Endodermal cell (in vitro differentiated cells): Measurements from ENCODE around the gene PTPN9. TPM values are rescaled to one million over a fixed set of nuclear protein-coding genes. Genes with fewer than 3 reads are reported as not detected.
"Not testable (repeated sequence)": the region's sequence is repeated elsewhere in the genome, so short reads cannot be mapped to it uniquely, and the experiment has no call there.

Experiments used
- DNase-seq: peaks from one replicate; pipeline ENCODE4 v3.0.0-alpha.2; 2017
- H3K27ac ChIP-seq: 2 replicates; pipeline ENCODE4 v1.5.1; 2013; ENCODE audit warnings: mild to moderate bottlenecking, low read depth, low read length, moderate library complexity
- H3K27me3 ChIP-seq: 2 replicates; pipeline ENCODE4 v1.6.1; 2013; ENCODE audit warnings: mild to moderate bottlenecking, low read length, moderate library complexity; ENCODE audit not compliant: insufficient read depth, control insufficient read depth, poor library complexity, severe bottlenecking
- H3K36me3 ChIP-seq: 2 replicates; pipeline ENCODE4 v1.7.0; 2013; ENCODE audit warnings: mild to moderate bottlenecking, low read length, moderate library complexity; ENCODE audit not compliant: control insufficient read depth, insufficient read depth
- H3K4me1 ChIP-seq: one replicate; pipeline ENCODE4 v1.7.0; 2013; ENCODE audit warnings: low read length; ENCODE audit not compliant: control insufficient read depth, insufficient read depth
- H3K4me3 ChIP-seq: 2 replicates; pipeline ENCODE4 v1.5.1; 2013; ENCODE audit warnings: mild to moderate bottlenecking, low read length, moderate library complexity
- H3K9ac ChIP-seq: 2 replicates; pipeline ENCODE4 v1.6.1; 2013; ENCODE audit warnings: mild to moderate bottlenecking, low read length, moderate library complexity; ENCODE audit not compliant: poor library complexity, severe bottlenecking; ENCODE audit errors: extremely low read depth
- H3K9me3 ChIP-seq: 2 replicates; pipeline ENCODE4 v1.6.1; 2013; ENCODE audit warnings: mild to moderate bottlenecking, low read length, moderate library complexity; ENCODE audit not compliant: control insufficient read depth
- H3K27ac Mint-ChIP-seq: 2 replicates; pipeline ENCODE4 v1.8.0; 2020; ENCODE audit warnings: mixed read lengths
- H3K27me3 Mint-ChIP-seq: 2 replicates; pipeline ENCODE4 v1.8.0; 2021; ENCODE audit warnings: mild to moderate bottlenecking, mixed read lengths; ENCODE audit not compliant: insufficient read depth
- H3K36me3 Mint-ChIP-seq: 2 replicates; pipeline ENCODE4 v1.8.0; 2020; ENCODE audit warnings: low read depth, mixed read lengths
- H3K4me1 Mint-ChIP-seq: 2 replicates; pipeline ENCODE4 v1.8.0; 2020; ENCODE audit warnings: mixed read lengths
- H3K4me3 Mint-ChIP-seq: 2 replicates; pipeline ENCODE4 v1.8.0; 2020; ENCODE audit warnings: mild to moderate bottlenecking, moderate library complexity, mixed read lengths
- H3K9me3 Mint-ChIP-seq: 2 replicates; pipeline ENCODE4 v1.8.0; 2020; ENCODE audit warnings: mild to moderate bottlenecking, mixed read lengths
- CTCF ChIP-seq: fragments of 200-600 bp; sonication (generic); conservative IDR thresholded peaks from 2 replicates; pipeline ENCODE4 v1.5.0; 2021; ENCODE audit warnings: antibody characterized with exemption, mild to moderate bottlenecking
- WGBS, 2 experiments: methylation state at CpG; one replicate each; pipeline versions ENCODE4 v1.1.5 to v1.1.7; 2013; ENCODE audit warnings: missing lambda C conversion rate in 2 of 2, mixed read lengths in 1 of 2; ENCODE audit not compliant: insufficient coverage in 1 of 2, insufficient read length in 1 of 2; 5-methylcytosine and 5-hydroxymethylcytosine counted together
- total RNA-seq, 2 donors: library from RNA; stranded (reverse); fragmentation: NEBNext Ultra II Directional in 1 of 2; extraction: Animal tissue kit (Norgen Biotek cat#: 25700) in 1 of 2; gene quantifications; 2 replicates in 1 of 2; 3 replicates in 1 of 2; pipeline ENCODE4 v1.2.1, GENCODE V29; 2021

The PTPN9 gene
- total RNA-seq, 2 donors from 2014 or later = 49.1 to 53.5 TPM

DNA sequence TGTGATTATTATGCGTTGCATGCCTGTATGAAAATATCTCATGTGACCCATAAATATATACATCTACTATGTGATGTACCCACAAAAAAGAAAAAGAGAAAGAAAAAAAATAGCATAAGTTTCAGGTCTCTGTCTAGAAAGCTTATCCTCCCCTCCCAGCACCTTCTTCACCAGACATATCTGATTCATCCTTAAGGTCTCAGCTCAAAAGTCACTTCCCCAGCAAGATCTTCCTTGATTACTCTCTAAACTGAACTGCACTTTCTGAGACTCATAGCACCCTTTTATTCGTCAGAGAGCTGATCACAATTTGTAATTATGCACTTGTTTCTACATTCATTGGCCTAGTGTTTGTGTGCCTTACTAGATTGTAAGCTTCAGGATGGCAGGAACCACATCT, 11.1 kb upstream of the PTPN9 start:
- Histone ChIP-seq H3K4me1 (peaks cover 6% of the 10 kb centered on the region), H3K27me3 (no peaks in the 10 kb centered on the region), H3K4me3 (no peak overlapping the region), H3K27ac (no peak overlapping the region), H3K9me3 (no peaks in the 10 kb centered on the region), H3K36me3 (peaks cover 6% of the 10 kb centered on the region), H3K9ac (no peak overlapping the region)
- peaks cover 28% of the 10 kb centered on the region for H3K36me3 Mint-ChIP-seq
- no peaks in the 10 kb centered on the region for H3K27me3 Mint-ChIP-seq
- peaks cover 7% of the 10 kb centered on the region for H3K4me1 Mint-ChIP-seq
- no peak overlapping the region for H3K27ac Mint-ChIP-seq
- no peak for DNase-seq
- WGBS, 2 experiments = 87 to 100% methylated on average over 1 to 2 of the region's 2 CpGs
- peaks cover 3% of the 10 kb centered on the region for H3K9me3 Mint-ChIP-seq
- no peak overlapping the region for H3K4me3 Mint-ChIP-seq
- TF ChIP-seq CTCF = no peak

DNA sequence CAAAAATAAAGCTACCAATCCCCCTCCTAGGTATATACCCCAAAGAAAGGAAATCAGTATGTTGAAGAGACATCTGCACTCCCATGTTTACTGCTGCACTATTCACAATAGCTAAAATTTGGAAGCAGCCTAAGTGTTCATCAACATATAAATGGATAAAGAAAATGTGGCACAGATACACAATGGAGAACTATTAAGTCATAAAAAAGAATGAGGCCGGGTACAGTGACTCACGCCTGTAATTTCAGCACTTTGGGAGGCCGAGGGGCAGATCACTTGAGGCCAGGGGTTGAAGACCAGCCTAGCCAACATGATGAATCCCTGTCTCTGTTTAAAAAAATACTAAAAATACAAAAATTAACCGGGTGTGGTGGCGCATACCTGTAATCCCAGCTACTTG, 10.0 kb upstream of the PTPN9 start:
- no peak overlapping the region for H3K4me3 ChIP-seq
- no peaks in the 10 kb centered on the region for H3K36me3 ChIP-seq
- peaks cover 8% of the 10 kb centered on the region for H3K4me1 ChIP-seq
- Mint-ChIP-seq H3K27ac (no peak overlapping the region), H3K36me3 (peaks cover 28% of the 10 kb centered on the region), H3K4me1 (peaks cover 9% of the 10 kb centered on the region), H3K4me3 (no peak overlapping the region), H3K27me3 (no peaks in the 10 kb centered on the region), H3K9me3 (peaks cover 3% of the 10 kb centered on the region)
- H3K27ac ChIP-seq = no peak overlapping the region
- TF ChIP-seq CTCF = no peak
- no peak overlapping the region for H3K9ac ChIP-seq
- no peaks in the 10 kb centered on the region for H3K27me3 ChIP-seq
- no peaks in the 10 kb centered on the region for H3K9me3 ChIP-seq
- WGBS, 2 experiments = 90 to 95% methylated on average over 5 of the region's 5 CpGs
- no peak for DNase-seq

- not testable (repeated sequence) for H3K4me3 Mint-ChIP-seq, DNase-seq, H3K9ac ChIP-seq, H3K4me1 ChIP-seq, H3K9me3 ChIP-seq, H3K9me3 Mint-ChIP-seq, H3K27ac ChIP-seq, H3K36me3 ChIP-seq, H3K27me3 ChIP-seq, H3K4me3 ChIP-seq, H3K27me3 Mint-ChIP-seq, H3K27ac Mint-ChIP-seq
- WGBS, 2 experiments = 95% methylated on average over 3 to 4 of the region's 5 CpGs
- peaks cover 22% of the 10 kb centered on the region for H3K36me3 Mint-ChIP-seq
- H3K4me1 Mint-ChIP-seq = peaks cover 12% of the 10 kb centered on the region
Observed at GRCh38 chr15:75586422-75586821, 7.3 kb upstream of the PTPN9 start.

DNA sequence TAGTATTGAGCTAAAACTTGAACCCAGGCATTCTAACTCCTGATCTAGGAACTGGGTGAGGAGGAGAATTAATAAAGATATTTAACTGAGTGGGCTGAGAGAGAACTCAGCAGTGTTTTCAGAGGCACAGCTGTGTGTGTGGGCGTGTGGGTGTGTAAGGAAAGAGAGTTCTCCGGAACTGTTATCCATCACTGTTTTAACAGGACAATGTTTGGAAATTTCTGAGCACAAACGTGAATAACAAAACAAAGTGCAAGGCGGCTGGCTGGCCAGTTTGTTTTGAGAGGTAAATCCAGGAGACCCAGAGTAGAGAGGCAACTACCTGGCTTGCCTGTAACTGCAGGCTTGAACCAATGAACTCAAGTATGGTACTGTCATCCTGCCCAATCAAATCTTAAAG, 5.0 kb upstream of the PTPN9 start:
- 63 to 77% methylated on average over 4 of the region's 4 CpGs for WGBS, 2 experiments
- peaks cover 3% of the 10 kb centered on the region for H3K9me3 Mint-ChIP-seq
- Histone ChIP-seq H3K9me3 (no peaks in the 10 kb centered on the region), H3K4me3 (no peak overlapping the region), H3K9ac (no peak overlapping the region), H3K4me1 (peaks cover 7% of the 10 kb centered on the region), H3K36me3 (no peaks in the 10 kb centered on the region), H3K27ac (no peak overlapping the region), H3K27me3 (no peaks in the 10 kb centered on the region)
- H3K36me3 Mint-ChIP-seq = peaks cover 19% of the 10 kb centered on the region
- H3K4me3 Mint-ChIP-seq = no peak overlapping the region
- peak overlapping the region; percentile 10 for H3K27ac Mint-ChIP-seq
- peak; percentile 49 for DNase-seq
- no peak for TF ChIP-seq CTCF
- peaks cover 14% of the 10 kb centered on the region for H3K4me1 Mint-ChIP-seq
- no peaks in the 10 kb centered on the region for H3K27me3 Mint-ChIP-seq
